Measurements from ENCODE around the gene PBX1. TPM values are rescaled to one million over a fixed set of nuclear protein-coding genes. Genes with fewer than 3 reads are reported as not detected.

PBX1 gene
- polyA plus RNA-seq, 1 donor (not counting 4 experiments of a cell fraction or from before 2014, with no cell fraction given): 2.2 TPM

DNA sequence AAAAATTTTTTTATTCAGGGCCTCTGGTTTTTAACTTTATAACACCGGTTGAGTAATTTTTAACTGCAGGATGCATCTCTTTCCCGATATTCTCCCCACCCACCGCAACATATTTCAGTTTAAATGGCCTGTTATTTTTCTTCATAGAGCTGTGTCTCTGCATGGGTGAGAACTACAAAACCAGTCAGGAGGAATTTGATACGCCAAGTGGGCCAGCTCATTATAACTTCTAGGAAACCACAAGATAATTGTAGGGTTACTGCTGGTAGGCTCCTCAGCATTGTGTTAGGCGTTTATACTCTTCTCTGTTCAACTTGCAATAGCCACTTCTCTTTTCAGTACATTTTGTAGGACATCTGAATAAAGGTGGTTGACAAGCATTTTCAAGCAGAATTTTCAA lies 169.7 kb downstream of the PBX1 start:
- FAIRE-seq (no peak), DNase-seq (ENCODE audit: low read depth, low spot score) (no peak)
- Histone ChIP-seq H2AFZ (ENCODE audit: control insufficient read depth, low read length) (no peak overlapping the region), H3K27ac (ENCODE audit: control insufficient read depth, insufficient read depth, low read length) (no peak overlapping the region), H3K9me3 (ENCODE audit: control insufficient read depth, low read depth, low read length) (no peaks in the 10 kb centered on the region), H3K4me1 (ENCODE audit: control insufficient read depth, extremely low read depth, insufficient read depth, low read length) (peaks cover 5% of the 10 kb centered on the region), H3K79me2 (ENCODE audit: control insufficient read depth, insufficient read depth, low read length) (no peaks in the 10 kb centered on the region), H3K27me3 (ENCODE audit: control insufficient read depth, extremely low read depth, insufficient read depth, low read length) (no peaks in the 10 kb centered on the region), H3K36me3 (ENCODE audit: control insufficient read depth in 2 of 2, extremely low read depth in 1 of 2, insufficient read depth in 2 of 2, low read length in 2 of 2) (no peaks in the 10 kb centered on the region), H3K9ac (ENCODE audit: control insufficient read depth, extremely low read depth, insufficient read depth, low read length) (no peak overlapping the region), H3K9me1 (ENCODE audit: control insufficient read depth, extremely low read depth, insufficient read depth, low read length) (no peaks in the 10 kb centered on the region), H4K20me1 (ENCODE audit: control insufficient read depth, extremely low read depth, insufficient read depth, low read length) (no peaks in the 10 kb centered on the region), H3K4me3 (ENCODE audit: control insufficient read depth in 2 of 3, extremely low read depth in 1 of 3, insufficient read depth in 2 of 3, low read depth in 1 of 3, low read length in 3 of 3) (no peak overlapping the region), H3K4me2 (ENCODE audit: control insufficient read depth, extremely low read depth, insufficient read depth, low read depth, low read length) (no peak overlapping the region)
- dilution Hi-C loops (cut with MboI; ENCODE audit: extremely low pct_ligation_motif_present, low sequenced_read_pairs): no loop called here
- TF ChIP-seq, protein P1, sequence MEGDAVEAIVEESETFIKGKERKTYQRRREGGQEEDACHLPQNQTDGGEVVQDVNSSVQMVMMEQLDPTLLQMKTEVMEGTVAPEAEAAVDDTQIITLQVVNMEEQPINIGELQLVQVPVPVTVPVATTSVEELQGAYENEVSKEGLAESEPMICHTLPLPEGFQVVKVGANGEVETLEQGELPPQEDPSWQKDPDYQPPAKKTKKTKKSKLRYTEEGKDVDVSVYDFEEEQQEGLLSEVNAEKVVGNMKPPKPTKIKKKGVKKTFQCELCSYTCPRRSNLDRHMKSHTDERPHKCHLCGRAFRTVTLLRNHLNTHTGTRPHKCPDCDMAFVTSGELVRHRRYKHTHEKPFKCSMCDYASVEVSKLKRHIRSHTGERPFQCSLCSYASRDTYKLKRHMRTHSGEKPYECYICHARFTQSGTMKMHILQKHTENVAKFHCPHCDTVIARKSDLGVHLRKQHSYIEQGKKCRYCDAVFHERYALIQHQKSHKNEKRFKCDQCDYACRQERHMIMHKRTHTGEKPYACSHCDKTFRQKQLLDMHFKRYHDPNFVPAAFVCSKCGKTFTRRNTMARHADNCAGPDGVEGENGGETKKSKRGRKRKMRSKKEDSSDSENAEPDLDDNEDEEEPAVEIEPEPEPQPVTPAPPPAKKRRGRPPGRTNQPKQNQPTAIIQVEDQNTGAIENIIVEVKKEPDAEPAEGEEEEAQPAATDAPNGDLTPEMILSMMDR (optimal IDR thresholded peaks at IDR 0.05 in 1 of 3, IDR thresholded peaks at IDR 0.05 in 1 of 3, conservative IDR thresholded peaks at IDR 0.05 in 1 of 3; ENCODE audit: extremely low read depth in 1 of 3, insufficient read depth in 2 of 3, low read length in 3 of 3): no peak
- no peak for TF ChIP-seq EZH2 (IDR thresholded peaks at IDR 0.05; ENCODE audit: low read length)

DNA sequence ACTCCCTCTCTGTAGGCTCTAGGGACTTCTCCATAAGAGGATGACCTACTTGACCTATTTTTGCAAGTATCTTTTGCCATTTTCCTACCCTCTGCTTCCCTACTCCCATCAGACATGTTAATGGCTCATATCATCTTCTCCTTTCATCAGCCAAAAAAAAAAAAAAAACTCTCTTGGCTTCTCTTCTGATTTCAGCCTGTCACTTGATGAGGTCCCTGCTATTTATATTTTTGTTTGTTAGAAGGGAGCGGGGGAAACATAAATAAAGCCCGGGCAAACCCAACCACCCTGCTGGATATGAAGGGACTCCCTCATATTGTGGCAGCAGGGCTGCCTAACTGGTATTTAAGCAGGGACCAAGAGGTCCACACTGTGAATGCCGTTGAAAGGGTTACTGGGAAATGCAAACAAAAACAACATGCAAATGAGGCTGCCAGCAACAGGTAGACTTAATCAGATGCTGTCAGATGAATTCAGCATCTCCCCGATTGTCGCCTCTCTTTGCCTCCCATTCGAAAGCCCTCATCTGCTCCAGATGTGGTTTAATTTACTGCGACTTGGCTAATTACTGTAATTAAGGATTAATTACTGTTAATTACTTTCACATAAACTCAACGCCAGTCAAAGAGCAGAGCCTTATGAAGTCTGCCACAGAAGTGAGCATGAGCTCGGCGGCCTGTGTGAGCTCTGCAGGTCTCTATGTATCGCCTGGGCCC lies 172.3 kb downstream of the PBX1 start:
- H3K27me3 ChIP-seq (ENCODE audit: control insufficient read depth, extremely low read depth, insufficient read depth, low read length): no peaks in the 10 kb centered on the region
- H3K4me2 ChIP-seq (ENCODE audit: control insufficient read depth, extremely low read depth, insufficient read depth, low read depth, low read length): no peak overlapping the region
- H3K9me1 ChIP-seq (ENCODE audit: control insufficient read depth, extremely low read depth, insufficient read depth, low read length): no peaks in the 10 kb centered on the region
- peaks cover 5% of the 10 kb centered on the region for H3K4me1 ChIP-seq (ENCODE audit: control insufficient read depth, extremely low read depth, insufficient read depth, low read length)
- H3K79me2 ChIP-seq (ENCODE audit: control insufficient read depth, insufficient read depth, low read length): no peaks in the 10 kb centered on the region
- H3K4me3 ChIP-seq (ENCODE audit: control insufficient read depth in 2 of 3, extremely low read depth in 1 of 3, insufficient read depth in 2 of 3, low read depth in 1 of 3, low read length in 3 of 3): no peak overlapping the region
- FAIRE-seq: no peak
- no peak overlapping the region for H2AFZ ChIP-seq (ENCODE audit: control insufficient read depth, low read length)
- no peaks in the 10 kb centered on the region for H4K20me1 ChIP-seq (ENCODE audit: control insufficient read depth, extremely low read depth, insufficient read depth, low read length)
- H3K9me3 ChIP-seq (ENCODE audit: control insufficient read depth, low read depth, low read length): no peaks in the 10 kb centered on the region
- H3K27ac ChIP-seq (ENCODE audit: control insufficient read depth, insufficient read depth, low read length): no peak overlapping the region
- no peak for DNase-seq (ENCODE audit: low read depth, low spot score)
- TF ChIP-seq, protein P1 (optimal IDR thresholded peaks at IDR 0.05 in 1 of 3, IDR thresholded peaks at IDR 0.05 in 1 of 3, conservative IDR thresholded peaks at IDR 0.05 in 1 of 3; ENCODE audit: extremely low read depth in 1 of 3, insufficient read depth in 2 of 3, low read length in 3 of 3): no peak
- TF ChIP-seq EZH2 (IDR thresholded peaks at IDR 0.05; ENCODE audit: low read length): no peak
- H3K36me3 ChIP-seq (ENCODE audit: control insufficient read depth in 2 of 2, extremely low read depth in 1 of 2, insufficient read depth in 2 of 2, low read length in 2 of 2): no peaks in the 10 kb centered on the region
- no peak overlapping the region for H3K9ac ChIP-seq (ENCODE audit: control insufficient read depth, extremely low read depth, insufficient read depth, low read length)
- dilution Hi-C loops (cut with MboI; ENCODE audit: extremely low pct_ligation_motif_present, low sequenced_read_pairs): no loop called here
